ENCODE measurements around the gene ZNF800. TPM values are rescaled to one million over a fixed set of nuclear protein-coding genes. Genes with fewer than 3 reads are reported as not detected.

The ZNF800 gene
- total and polyA plus RNA-seq, 2 of the 8 experiments (the other 6 are each of a cell fraction or from before 2014, with no cell fraction given): 1.0 to 6.5 TPM

- no peak for TF ChIP-seq ATF2 (IDR thresholded peaks at IDR 0.05; ENCODE audit: low read length)
- no peak for TF ChIP-seq SP1 (IDR thresholded peaks at IDR 0.05; ENCODE audit: low read depth, low read length)
- no peak for TF ChIP-seq CHD2 (IDR thresholded peaks at IDR 0.05; ENCODE audit: low read length)
- no peak for TF ChIP-seq CTBP2 (IDR thresholded peaks at IDR 0.05; ENCODE audit: borderline replicate concordance, insufficient read depth, insufficient read length, low read length)
These were observed 4.5 kb downstream of the ZNF800 start (continued) for GRCh38 chr7:127387974-127388373.
